ENCODE measurements around the gene PNMA8B. TPM values are rescaled to one million over a fixed set of nuclear protein-coding genes. Genes with fewer than 3 reads are reported as not detected.

PNMA8B gene
- total RNA-seq, 2 donors from 2014 or later = not detected

- Mint-ChIP-seq H3K27me3 (peaks cover 17 to 30% of the 10 kb centered on the region in 2 donors), H3K4me1 (ENCODE audit: low read depth in 2 of 2) (no peaks in the 10 kb centered on the region), H3K27ac (no peak overlapping the region), H3K36me3 (peaks cover 8% of the 10 kb centered on the region), H3K9me3 (peaks cover 4% of the 10 kb centered on the region), H3K4me3 (no peak overlapping the region)
- ATAC-seq (no peak), DNase-seq (ENCODE audit: low spot score) (no peak)
Observed at GRCh38 chr19:46449228-46449627, 46.4 kb downstream of the PNMA8B start.

GRCh38 chr19:46448601-46449000, 47.1 kb downstream of the PNMA8B start:
- no peak overlapping the region for H3K4me3 Mint-ChIP-seq
- H3K36me3 Mint-ChIP-seq = peaks cover 8% of the 10 kb centered on the region
- peaks cover 4% of the 10 kb centered on the region for H3K9me3 Mint-ChIP-seq
- ATAC-seq (no peak), DNase-seq (ENCODE audit: low spot score) (no peak)
- no peak overlapping the region for H3K27ac Mint-ChIP-seq
- no peaks in the 10 kb centered on the region for H3K4me1 Mint-ChIP-seq (ENCODE audit: low read depth in 2 of 2)
- peaks cover 17 to 30% of the 10 kb centered on the region in 2 donors for H3K27me3 Mint-ChIP-seq

GRCh38 chr19:46447824-46448223, 47.8 kb downstream of the PNMA8B start:
- Mint-ChIP-seq H3K4me3 (no peak overlapping the region), H3K36me3 (peaks cover 8% of the 10 kb centered on the region), H3K9me3 (peaks cover 4% of the 10 kb centered on the region), H3K27me3 (peaks cover 17 to 30% of the 10 kb centered on the region in 2 donors), H3K4me1 (ENCODE audit: low read depth in 2 of 2) (no peaks in the 10 kb centered on the region), H3K27ac (no peak overlapping the region)
- DNase-seq (ENCODE audit: low spot score) (no peak), ATAC-seq (peak in 1 of 2 donors; percentile 20)

GRCh38 chr19:46447006-46447405, 48.7 kb downstream of the PNMA8B start:
- Mint-ChIP-seq H3K4me1 (ENCODE audit: low read depth in 2 of 2) (no peaks in the 10 kb centered on the region), H3K36me3 (peaks cover 8% of the 10 kb centered on the region), H3K9me3 (peaks cover 4% of the 10 kb centered on the region), H3K27ac (no peak overlapping the region), H3K4me3 (no peak overlapping the region), H3K27me3 (peaks cover 17 to 30% of the 10 kb centered on the region in 2 donors)
- ATAC-seq (no peak), DNase-seq (ENCODE audit: low spot score) (no peak)

- Mint-ChIP-seq H3K4me3 (no peak overlapping the region), H3K9me3 (peaks cover 4% of the 10 kb centered on the region), H3K4me1 (ENCODE audit: low read depth in 2 of 2) (no peaks in the 10 kb centered on the region), H3K27me3 (peaks cover 15 to 23% of the 10 kb centered on the region in 2 donors), H3K27ac (no peak overlapping the region), H3K36me3 (peaks cover 8% of the 10 kb centered on the region)
- DNase-seq (ENCODE audit: low spot score) (no peak), ATAC-seq (no peak)
Observed at GRCh38 chr19:46446021-46446420, 49.6 kb downstream of the PNMA8B start.

GRCh38 chr19:46442808-46443450, 52.7 kb downstream of the PNMA8B start:
- no peak overlapping the region for H3K27ac Mint-ChIP-seq
- H3K36me3 Mint-ChIP-seq = no peaks in the 10 kb centered on the region
- ATAC-seq (no peak), DNase-seq (ENCODE audit: low spot score) (no peak)
- no peaks in the 10 kb centered on the region for H3K9me3 Mint-ChIP-seq
- H3K4me3 Mint-ChIP-seq = no peak overlapping the region
- peaks cover 8 to 11% of the 10 kb centered on the region in 2 donors for H3K27me3 Mint-ChIP-seq
- H3K4me1 Mint-ChIP-seq (ENCODE audit: low read depth in 2 of 2) = no peaks in the 10 kb centered on the region

- Mint-ChIP-seq H3K4me3 (no peak overlapping the region), H3K27me3 (peaks cover 8% of the 10 kb centered on the region in 2 donors), H3K36me3 (no peaks in the 10 kb centered on the region), H3K9me3 (no peaks in the 10 kb centered on the region), H3K4me1 (ENCODE audit: low read depth in 2 of 2) (no peaks in the 10 kb centered on the region), H3K27ac (no peak overlapping the region)
- DNase-seq (ENCODE audit: low spot score) = no peak
- no peak for ATAC-seq
Observed at GRCh38 chr19:46441866-46442265, 53.8 kb downstream of the PNMA8B start.

Other genes starting within 250 kb of the PNMA8B start
- gene HIF3A, start 198.8 kb downstream of the PNMA8B start, total RNA-seq = not detected
- 100 to 1,000 TPM in 1 of 2 donors, 10 to 100 TPM in 1; 87.4 to 153 TPM for gene PPP5C, start 148.8 kb downstream of the PNMA8B start, total RNA-seq
- not detected for gene CCDC8, start 82.3 kb downstream of the PNMA8B start, total RNA-seq
- gene PNMA8C, start 66.9 kb downstream of the PNMA8B start, total RNA-seq = not detected
- gene PNMA8A, start 24.3 kb downstream of the PNMA8B start, total RNA-seq = not detected
- 100 to 1,000 TPM; 305 to 309 TPM for gene CALM3, start 105.5 kb upstream of the PNMA8B start, total RNA-seq
- gene PTGIR, start 129.2 kb upstream of the PNMA8B start, total RNA-seq = 1 to 10 TPM in 1 of 2 donors, under 1 TPM in 1; 0.31 to 1.7 TPM
- gene GNG8, start 140.3 kb upstream of the PNMA8B start, total RNA-seq = 1 to 10 TPM in 1 of 2 donors, not detected in 1; 3.0 TPM
- under 1 TPM in 1 of 2 donors, not detected in 1; 0.36 TPM for gene DACT3, start 165.3 kb upstream of the PNMA8B start, total RNA-seq
- gene PRKD2, start 221.2 kb upstream of the PNMA8B start, total RNA-seq = 10 to 100 TPM; 82.3 to 100.0 TPM

Data from natural killer cell treated with Interleukin-12 subunit alpha and Interleukin-12 subunit beta and Interleukin-15 and Interleukin-18, amount 100 ng/mL, for 72 hours (primary cell).